ENCODE measurements around the gene ZNF770.

GRCh38 chr15:34953851-34954250, 34.2 kb downstream of the ZNF770 start:
- TF ChIP-seq POLR2A (IDR thresholded peaks at IDR 0.05; ENCODE audit: low read length) (no peak), GATA1 (IDR thresholded peaks at IDR 0.05; ENCODE audit: low read depth, low read length) (no peak)
